Thymus (tissue), 14 donors: ENCODE measurements around the gene B3GALNT1. TPM values are rescaled to one million over a fixed set of nuclear protein-coding genes. Genes with fewer than 3 reads are reported as not detected.

Experiments
- DNase-seq, 9 donors: peaks; one replicate each; pipeline ENCODE4 v3.0.0-alpha.2; 2013; ENCODE audit warnings: low spot score in 9 of 9, low read depth in 6 of 9, missing footprints in 1 of 9
- H3K27ac ChIP-seq, 2 donors: one replicate each; pipeline ENCODE4 v1.5.1; 2013; ENCODE audit warnings: control low read depth in 1 of 2, low read depth in 1 of 2, low read length in 1 of 2, mild to moderate bottlenecking in 1 of 2, moderate library complexity in 1 of 2
- H3K27me3 ChIP-seq, 2 donors: one replicate each; pipeline ENCODE4 v1.5.1; 2013; ENCODE audit warnings: low read length in 1 of 2; ENCODE audit not compliant: control insufficient read depth in 2 of 2, insufficient read depth in 1 of 2
- H3K36me3 ChIP-seq, 2 donors: one replicate each; pipeline ENCODE4 v1.5.1; 2013; ENCODE audit warnings: low read length in 1 of 2, mild to moderate bottlenecking in 1 of 2, moderate library complexity in 1 of 2; ENCODE audit not compliant: control insufficient read depth in 2 of 2, insufficient read depth in 2 of 2
- H3K4me1 ChIP-seq, 2 donors: one replicate each; pipeline ENCODE4 v1.5.1; 2013; ENCODE audit warnings: low read length in 2 of 2; ENCODE audit not compliant: control insufficient read depth in 2 of 2, insufficient read depth in 2 of 2
- H3K4me3 ChIP-seq, 2 donors: one replicate each; pipeline ENCODE4 v1.5.1; 2013; ENCODE audit warnings: low read length in 2 of 2, control low read depth in 1 of 2, mild to moderate bottlenecking in 1 of 2
- H3K9me3 ChIP-seq, 2 donors: one replicate each; pipeline ENCODE4 v1.5.1; 2013; ENCODE audit warnings: low read length in 1 of 2, mild to moderate bottlenecking in 1 of 2; ENCODE audit not compliant: control insufficient read depth in 2 of 2, insufficient read depth in 1 of 2
- WGBS: extraction: QIAGEN DNeasy Blood & Tissue Kit; methylation state at CpG from one replicate; pipeline ENCODE4 v1.1.7; 2013; 5-methylcytosine and 5-hydroxymethylcytosine counted together
- long read RNA-seq, 10 donors: transcript quantifications; one replicate each; lab custom pipeline, GENCODE V29; 2026
- polyA plus RNA-seq: library from polyadenylated mRNA; stranded (reverse); fragments of 200-250 nt; gene quantifications from one replicate; pipeline ENCODE4 v1.2.3, GENCODE V29; 2013
- total RNA-seq: library from RNA; stranded (reverse); fragments of 120-200 nt; gene quantifications from one replicate; pipeline ENCODE4 v1.2.4, GENCODE V29; 2013
- donor health status: healthy.

Gene B3GALNT1, protein sequence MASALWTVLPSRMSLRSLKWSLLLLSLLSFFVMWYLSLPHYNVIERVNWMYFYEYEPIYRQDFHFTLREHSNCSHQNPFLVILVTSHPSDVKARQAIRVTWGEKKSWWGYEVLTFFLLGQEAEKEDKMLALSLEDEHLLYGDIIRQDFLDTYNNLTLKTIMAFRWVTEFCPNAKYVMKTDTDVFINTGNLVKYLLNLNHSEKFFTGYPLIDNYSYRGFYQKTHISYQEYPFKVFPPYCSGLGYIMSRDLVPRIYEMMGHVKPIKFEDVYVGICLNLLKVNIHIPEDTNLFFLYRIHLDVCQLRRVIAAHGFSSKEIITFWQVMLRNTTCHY
- 4.6 TPM for total RNA-seq
- polyA plus RNA-seq = 4.6 TPM
- long read RNA-seq, donor 1 = 0 reads
- long read RNA-seq, donor 2 = 0 reads
- long read RNA-seq, donor 3, partial matches to known transcripts = 0 of 8 reads
- long read RNA-seq, donor 3, other reads (novel, unspliced or antisense) = 0 of 8 reads
- long read RNA-seq, donor 4 = 0 reads
- long read RNA-seq, donor 5, partial matches to known transcripts = 0 of 3 reads
- long read RNA-seq, donor 5, other reads (novel, unspliced or antisense) = 0 of 3 reads
- long read RNA-seq, donor 6, partial matches to known transcripts = 0 of 3 reads
- long read RNA-seq, donor 6, other reads (novel, unspliced or antisense) = 0 of 3 reads
- long read RNA-seq, donor 7, partial matches to known transcripts = 0 of 2 reads
- long read RNA-seq, donor 7, other reads (novel, unspliced or antisense) = 0 of 2 reads
- long read RNA-seq, donor 8, partial matches to known transcripts = 0 of 1 reads
- long read RNA-seq, donor 8, other reads (novel, unspliced or antisense) = 0 of 1 reads
- long read RNA-seq, donor 9 = 0 reads
- long read RNA-seq, donor 10, partial matches to known transcripts = 0 of 3 reads
- long read RNA-seq, donor 10, other reads (novel, unspliced or antisense) = 0 of 3 reads

DNA sequence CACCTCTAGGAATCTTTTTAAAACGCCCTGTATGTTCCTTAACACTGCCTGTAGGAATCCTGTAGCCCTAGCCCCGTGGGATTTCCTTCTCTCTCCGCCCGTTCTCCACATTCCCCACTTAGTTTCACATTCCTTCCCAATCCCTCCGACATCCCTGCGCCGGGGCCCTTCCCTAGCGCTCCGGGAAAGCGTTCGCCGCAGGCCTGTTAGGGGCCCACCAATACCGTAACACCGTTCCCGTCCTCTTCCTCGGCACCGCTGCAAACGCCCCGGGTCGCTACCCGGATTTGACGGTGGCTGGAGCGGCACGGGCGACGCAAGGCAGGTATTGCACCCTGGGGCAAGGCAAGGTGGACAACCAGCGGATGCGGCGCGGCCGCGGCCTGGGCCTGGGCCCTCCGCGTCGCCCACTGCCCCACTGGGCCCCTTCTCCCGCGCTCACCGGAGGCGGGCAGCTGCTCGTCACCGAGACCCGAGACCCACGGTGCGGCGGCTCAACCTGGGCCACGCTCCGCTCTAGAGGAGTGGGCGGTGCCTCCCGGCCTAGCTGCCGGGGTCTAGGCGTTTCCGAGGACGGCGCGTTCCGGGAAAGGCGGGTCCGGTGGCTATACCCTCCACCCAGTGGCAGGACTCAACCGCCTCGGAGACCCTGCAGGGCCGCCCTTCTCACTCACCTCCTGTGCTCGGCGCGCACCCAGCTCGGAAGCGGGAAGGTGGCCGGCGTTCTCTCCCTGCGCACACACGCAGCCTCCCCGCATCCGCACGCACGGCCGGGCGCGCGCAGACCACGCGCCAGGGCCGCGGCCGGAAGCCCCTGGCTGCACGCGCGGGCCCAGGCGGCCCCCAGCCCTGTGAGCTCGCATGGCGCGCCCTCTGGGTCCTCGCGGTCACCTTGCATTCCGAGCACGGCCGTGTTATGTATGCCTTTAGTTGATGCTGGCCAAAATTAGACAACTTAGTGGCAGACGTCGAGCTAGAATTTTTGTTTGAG is at the start of gene B3GALNT1:
B3GALNT1 (minus strand) TSS at position 789 of the 991 bp plus-strand sequence. CDS start 18,595 bp downstream, outside the sequence.
- Histone ChIP-seq H3K27ac (no peak within 1 kb of the TSS), H3K4me1 (peaks cover 0 to 3% of the 10 kb centered on the region in 2 donors), H3K27me3 (peaks cover 0 to 19% of the 10 kb centered on the region in 2 donors), H3K4me3 (peak within 1 kb of the TSS; percentile 46 to 57), H3K9me3 (no peaks in the 10 kb centered on the region), H3K36me3 (no peaks in the 10 kb centered on the region)
- DNase-seq = peak in 5 of 9 donors; percentile 15 to 42 (median 25)
- WGBS = 3% methylated on average over 97 of the region's 97 CpGs

DNA sequence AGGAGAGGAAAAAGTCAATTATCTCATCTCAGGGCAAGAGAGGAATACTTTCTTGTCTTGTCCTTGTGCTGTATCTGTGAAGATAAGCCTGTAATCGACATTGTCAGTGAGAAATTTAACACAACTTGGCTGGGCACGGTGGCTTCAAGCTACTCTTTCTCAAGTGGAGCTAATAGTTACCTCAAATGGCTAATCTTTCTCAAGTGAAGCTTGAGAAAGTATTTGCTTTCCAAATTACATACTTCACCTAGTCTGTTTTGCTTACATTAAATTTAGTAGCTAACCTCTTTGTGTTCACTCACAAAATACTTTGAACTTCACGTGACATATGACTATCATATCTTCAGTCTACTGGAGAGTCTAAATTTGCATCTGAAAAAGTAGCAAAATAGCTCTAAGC is 48.3 kb upstream of the B3GALNT1 start:
- DNase-seq = no peak
- Histone ChIP-seq H3K27me3 (no peaks in the 10 kb centered on the region), H3K4me1 (no peaks in the 10 kb centered on the region), H3K9me3 (no peaks in the 10 kb centered on the region), H3K27ac (no peak overlapping the region), H3K36me3 (no peaks in the 10 kb centered on the region), H3K4me3 (no peak overlapping the region)
- 89% methylated on average over 3 of the region's 3 CpGs for WGBS

DNA sequence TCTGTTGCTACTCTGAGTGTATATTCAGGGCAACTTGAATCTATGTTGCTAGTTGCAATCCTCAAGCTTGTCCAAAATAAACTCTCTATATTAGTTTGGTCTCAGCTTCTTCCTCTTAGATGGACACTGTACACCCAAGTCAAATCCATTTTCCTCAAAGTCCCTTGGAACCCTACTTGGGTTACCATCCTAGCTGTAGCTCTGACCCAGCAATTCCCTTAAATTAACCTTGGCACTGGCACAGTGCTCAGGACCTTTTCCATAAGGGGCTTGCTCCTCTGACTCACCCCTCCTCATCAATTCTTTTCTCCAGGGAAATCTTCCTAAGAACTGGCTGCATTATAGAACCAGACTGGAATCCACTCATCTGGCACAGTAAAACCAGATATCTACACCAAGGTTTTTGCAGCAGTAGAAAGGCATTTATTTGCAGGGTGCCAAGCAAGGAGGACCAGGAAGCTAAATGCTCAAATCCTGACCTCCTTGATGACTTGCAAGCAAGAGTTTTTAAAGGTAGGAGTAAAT is 44.9 kb upstream of the B3GALNT1 start:
- DNase-seq = no peak
- no peak overlapping the region for H3K4me3 ChIP-seq
- no peaks in the 10 kb centered on the region for H3K36me3 ChIP-seq
- H3K27me3 ChIP-seq = no peaks in the 10 kb centered on the region
- H3K27ac ChIP-seq = no peak overlapping the region
- H3K9me3 ChIP-seq = no peaks in the 10 kb centered on the region
- no peaks in the 10 kb centered on the region for H3K4me1 ChIP-seq

DNA sequence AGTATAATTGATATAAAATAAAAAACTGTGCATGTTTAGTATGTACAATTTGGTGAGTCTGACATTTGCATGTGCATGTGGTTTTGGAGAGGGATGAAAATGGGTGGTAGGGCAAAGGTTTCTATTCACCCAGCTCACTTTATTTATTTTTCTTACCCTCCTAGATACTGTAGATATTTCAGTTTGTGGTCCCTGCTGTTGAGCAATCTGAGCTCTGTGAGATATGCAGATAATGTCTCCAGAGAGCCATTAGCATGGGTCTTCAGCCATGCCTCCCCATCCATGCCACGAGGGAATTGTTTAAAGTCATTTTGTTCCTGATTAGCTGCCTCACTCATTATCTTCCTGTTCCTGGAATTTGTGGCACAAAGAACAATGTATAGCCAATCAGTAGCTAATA is 44.4 kb upstream of the B3GALNT1 start:
- Histone ChIP-seq H3K4me3 (no peak overlapping the region), H3K9me3 (no peaks in the 10 kb centered on the region), H3K27ac (no peak overlapping the region), H3K36me3 (no peaks in the 10 kb centered on the region), H3K27me3 (no peaks in the 10 kb centered on the region), H3K4me1 (no peaks in the 10 kb centered on the region)
- 60% methylated on average over 1 of the region's 1 CpG for WGBS
- DNase-seq = no peak

DNA sequence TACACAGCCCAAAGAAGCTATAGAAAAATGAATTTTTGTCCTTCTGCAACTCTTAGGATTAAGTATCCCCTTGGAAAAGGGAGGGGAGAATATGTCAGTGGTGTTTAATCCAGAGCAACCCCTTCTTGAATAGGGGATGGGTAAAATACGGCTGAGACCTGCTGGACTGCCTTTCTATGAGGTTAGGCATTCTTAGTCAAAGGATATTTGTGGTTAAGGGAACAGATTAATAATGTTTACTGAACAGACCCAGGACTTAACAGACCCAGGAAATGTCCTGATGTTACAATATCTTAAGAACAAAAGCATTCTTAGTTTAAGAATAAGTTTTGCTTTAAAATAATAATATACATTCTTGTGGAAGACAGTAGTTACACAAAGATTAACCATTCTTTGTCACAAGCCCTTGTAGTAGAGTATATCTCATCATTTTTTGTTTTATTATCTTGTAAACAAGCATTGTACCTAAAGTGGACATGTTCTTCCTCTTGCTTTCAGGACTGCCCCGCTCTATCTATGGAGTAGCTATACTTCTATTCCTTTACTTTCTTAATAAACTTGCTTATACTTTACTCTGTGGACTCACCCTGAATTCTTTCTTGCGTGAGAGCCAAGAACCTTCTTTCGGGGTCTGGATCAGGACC is 43.8 kb upstream of the B3GALNT1 start:
- Histone ChIP-seq H3K36me3 (no peaks in the 10 kb centered on the region), H3K9me3 (no peaks in the 10 kb centered on the region), H3K4me1 (no peaks in the 10 kb centered on the region), H3K27me3 (no peaks in the 10 kb centered on the region), H3K4me3 (no peak overlapping the region), H3K27ac (no peak overlapping the region)
- no peak for DNase-seq
- 97% methylated on average over 4 of the region's 4 CpGs for WGBS

DNA sequence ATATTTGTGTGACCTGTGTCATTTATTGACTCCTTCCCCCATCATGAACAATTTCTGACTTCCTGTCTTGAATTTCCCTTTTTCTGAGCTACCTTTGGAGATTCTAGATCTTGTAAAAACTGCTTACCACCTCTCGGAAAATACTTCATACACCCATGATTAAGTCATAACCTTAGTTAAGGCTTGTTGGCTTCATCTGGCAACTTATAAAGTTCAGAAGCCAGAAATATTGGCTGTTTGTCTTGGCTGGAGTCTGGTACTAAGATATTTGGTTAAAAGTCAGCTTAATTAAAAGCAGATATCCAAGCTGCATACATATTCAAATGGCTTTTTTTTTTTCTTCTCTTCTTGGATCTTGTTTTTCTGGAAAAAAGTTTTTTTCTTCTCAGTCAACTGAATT is 37.3 kb upstream of the B3GALNT1 start:
- Histone ChIP-seq H3K36me3 (no peaks in the 10 kb centered on the region), H3K9me3 (no peaks in the 10 kb centered on the region), H3K4me1 (no peaks in the 10 kb centered on the region), H3K4me3 (no peak overlapping the region), H3K27ac (no peak overlapping the region), H3K27me3 (no peaks in the 10 kb centered on the region)
- 94% methylated on average over 1 of the region's 1 CpG for WGBS
- DNase-seq = no peak

DNA sequence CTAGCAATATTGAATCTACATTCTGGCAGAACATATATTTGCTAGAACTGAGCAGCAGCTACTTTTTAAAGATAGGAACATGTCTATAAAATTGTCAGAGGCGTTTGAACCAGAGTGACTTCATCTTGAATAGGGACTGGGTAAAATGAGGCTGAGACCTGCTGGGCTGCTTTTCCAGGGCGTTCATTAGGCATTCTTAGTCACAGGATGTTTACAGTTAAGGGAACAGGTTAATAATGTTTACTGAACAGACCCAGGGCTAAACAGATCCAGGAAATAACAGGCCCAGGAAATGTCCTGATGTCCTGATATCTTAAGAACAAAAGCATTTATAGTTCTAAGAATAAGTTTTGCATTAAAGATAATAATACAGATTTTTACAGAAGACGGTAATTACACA is 34.5 kb upstream of the B3GALNT1 start:
- Histone ChIP-seq H3K9me3 (no peaks in the 10 kb centered on the region), H3K27ac (no peak overlapping the region), H3K4me1 (no peaks in the 10 kb centered on the region), H3K4me3 (no peak overlapping the region), H3K27me3 (no peaks in the 10 kb centered on the region), H3K36me3 (no peaks in the 10 kb centered on the region)
- no peak for DNase-seq
- WGBS = 94% methylated on average over 3 of the region's 3 CpGs

DNA sequence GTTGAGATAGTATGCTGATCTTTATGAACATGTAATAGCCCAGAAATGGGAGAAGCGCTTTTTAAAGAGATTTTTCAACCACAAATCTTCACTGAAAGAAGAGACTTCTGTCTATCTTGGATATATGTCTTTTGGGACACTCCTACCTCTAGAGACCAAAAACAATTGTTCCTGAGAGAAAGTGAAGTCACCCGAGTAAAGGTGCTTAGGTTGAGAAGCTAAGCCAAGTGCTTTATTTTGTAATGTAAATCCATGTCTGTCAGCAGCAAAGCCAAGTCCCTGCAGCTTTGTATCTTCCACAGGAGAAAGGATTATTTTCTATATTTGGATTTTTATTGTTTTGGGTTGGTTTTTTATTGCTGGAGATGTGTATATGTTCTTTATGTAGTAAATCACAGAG is 32.1 kb upstream of the B3GALNT1 start:
- Histone ChIP-seq H3K4me1 (no peaks in the 10 kb centered on the region), H3K27me3 (no peaks in the 10 kb centered on the region), H3K4me3 (no peak overlapping the region), H3K36me3 (no peaks in the 10 kb centered on the region), H3K9me3 (no peaks in the 10 kb centered on the region), H3K27ac (no peak overlapping the region)
- 97% methylated on average over 2 of the region's 2 CpGs for WGBS
- no peak for DNase-seq
